Measurements from ENCODE around the gene APCDD1. TPM values are rescaled to one million over a fixed set of nuclear protein-coding genes. Genes with fewer than 3 reads are reported as not detected.

The APCDD1 gene
- total RNA-seq, 2 experiments from 2014 or later = not detected

Other genes starting within 250 kb of the APCDD1 start
- 10 to 100 TPM; 25.9 to 27.3 TPM for gene NAPG, start 71.4 kb downstream of the APCDD1 start, total RNA-seq

Measured in CD4-positive, alpha-beta T cell (primary cell).